Mucosa of gallbladder (tissue), 1 donor: Measurements from ENCODE around the gene SLC27A1. TPM values are rescaled to one million over a fixed set of nuclear protein-coding genes. Genes with fewer than 3 reads are reported as not detected.
A peak's percentile ranks its signal among the peaks of the same experiment; 100 is the strongest.
"Not testable (repeated sequence)": the region's sequence is repeated elsewhere in the genome, so short reads cannot be mapped to it uniquely, and the experiment has no call there.

Experiments used
- DNase-seq: peaks from one replicate; pipeline ENCODE4 v3.0.0-alpha.2; 2020; ENCODE audit warnings: low spot score
- total RNA-seq: library from RNA; stranded (reverse); gene quantifications from one replicate; pipeline ENCODE4 v1.2.1, GENCODE V29; 2021
- donor health status: DM: no; HTN: no; CAD: no.

The SLC27A1 gene
- total RNA-seq, 1 donor from 2014 or later = 37.1 TPM

- no peak for DNase-seq
These were observed 16.4 kb downstream of the SLC27A1 start for GRCh38 chr19:17486545-17487240.

DNA sequence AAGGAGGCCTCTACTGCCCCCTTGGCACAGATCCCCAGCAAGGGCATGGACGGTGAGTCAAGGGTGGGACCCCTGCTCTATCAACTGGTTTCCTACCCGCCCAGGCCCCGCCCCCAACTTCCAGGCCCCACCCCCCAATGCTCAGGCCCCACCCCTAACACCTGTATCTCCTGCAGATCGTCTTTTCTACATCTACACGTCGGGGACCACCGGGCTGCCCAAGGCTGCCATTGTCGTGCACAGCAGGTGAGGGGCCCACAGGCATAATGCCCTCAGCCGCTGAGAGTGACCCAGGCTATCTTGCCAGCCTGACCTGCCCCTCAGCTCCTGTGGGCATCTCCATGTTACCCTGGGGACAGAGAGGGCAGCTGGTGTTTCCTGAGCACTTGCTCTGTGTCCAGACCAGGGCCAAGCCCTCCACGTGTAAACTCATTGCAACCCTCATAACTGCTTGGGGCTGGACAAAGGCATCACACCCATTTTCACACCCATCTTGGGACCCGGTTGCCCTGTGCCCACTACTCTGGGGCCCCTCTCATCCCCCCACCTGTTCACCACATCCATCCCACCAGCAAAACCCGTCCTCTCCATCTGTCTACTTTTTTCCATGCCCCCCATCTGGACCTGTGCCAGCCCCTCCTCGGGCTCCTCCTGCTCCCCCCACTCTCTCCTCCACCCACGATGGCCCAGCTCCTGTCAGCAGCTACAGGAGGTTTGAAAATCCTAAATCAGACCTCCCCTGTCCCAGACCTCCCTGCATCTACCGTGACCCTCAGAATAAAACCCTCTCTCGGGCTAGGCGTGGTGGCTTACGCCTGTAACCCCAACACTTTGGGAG lies 17.2 kb downstream of the SLC27A1 start:
- no peak for DNase-seq

- DNase-seq = peak; percentile 83
These were observed 18.5 kb downstream of the SLC27A1 start for GRCh38 chr19:17488593-17489391.

- no peak for DNase-seq
These were observed 19.2 kb downstream of the SLC27A1 start for GRCh38 chr19:17489392-17490030.

DNA sequence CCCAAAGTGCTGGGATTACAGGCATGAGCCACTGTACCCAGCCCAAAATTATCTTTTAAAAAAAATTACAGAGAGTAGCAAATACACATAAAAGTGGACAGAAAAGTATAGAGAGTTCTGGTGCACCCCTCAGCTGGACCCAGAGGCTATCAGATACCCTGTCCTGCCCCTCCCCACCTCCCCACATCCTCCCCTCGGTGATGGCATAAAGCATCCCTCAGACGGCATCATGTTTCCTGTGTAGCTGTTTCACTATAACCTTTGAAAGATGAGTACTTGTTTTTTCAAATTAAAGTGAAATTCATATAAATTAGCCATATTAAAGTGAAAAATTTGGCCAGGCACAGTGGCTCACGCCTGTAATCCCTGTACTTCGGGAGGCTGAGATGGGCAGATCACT lies 20.1 kb downstream of the SLC27A1 start:
- no peak for DNase-seq

DNA sequence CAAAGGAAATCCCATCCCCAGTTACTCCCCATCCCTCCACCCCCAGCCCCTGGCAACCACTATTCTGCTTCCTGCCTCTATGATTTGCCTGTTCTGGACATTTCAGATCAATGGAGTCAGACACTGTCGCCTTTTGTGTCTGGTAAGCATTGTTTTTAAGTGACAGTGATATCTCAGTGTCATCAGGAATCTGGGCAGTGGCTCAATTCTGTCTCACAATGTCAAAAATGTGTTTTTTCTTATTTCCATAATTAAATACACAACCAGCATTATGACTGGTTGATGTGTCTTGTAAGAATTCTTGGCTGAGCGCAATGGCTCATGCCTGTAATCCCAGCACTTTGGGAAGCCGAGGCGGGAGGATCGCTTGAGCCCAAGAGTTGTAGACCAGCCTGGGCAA lies 21.0 kb downstream of the SLC27A1 start:
- DNase-seq = no peak

GRCh38 chr19:17495639-17496296 lies 25.4 kb downstream of the SLC27A1 start:
- DNase-seq = no peak

GRCh38 chr19:17496337-17496997 lies 26.1 kb downstream of the SLC27A1 start:
- DNase-seq = peak; percentile 60

DNA sequence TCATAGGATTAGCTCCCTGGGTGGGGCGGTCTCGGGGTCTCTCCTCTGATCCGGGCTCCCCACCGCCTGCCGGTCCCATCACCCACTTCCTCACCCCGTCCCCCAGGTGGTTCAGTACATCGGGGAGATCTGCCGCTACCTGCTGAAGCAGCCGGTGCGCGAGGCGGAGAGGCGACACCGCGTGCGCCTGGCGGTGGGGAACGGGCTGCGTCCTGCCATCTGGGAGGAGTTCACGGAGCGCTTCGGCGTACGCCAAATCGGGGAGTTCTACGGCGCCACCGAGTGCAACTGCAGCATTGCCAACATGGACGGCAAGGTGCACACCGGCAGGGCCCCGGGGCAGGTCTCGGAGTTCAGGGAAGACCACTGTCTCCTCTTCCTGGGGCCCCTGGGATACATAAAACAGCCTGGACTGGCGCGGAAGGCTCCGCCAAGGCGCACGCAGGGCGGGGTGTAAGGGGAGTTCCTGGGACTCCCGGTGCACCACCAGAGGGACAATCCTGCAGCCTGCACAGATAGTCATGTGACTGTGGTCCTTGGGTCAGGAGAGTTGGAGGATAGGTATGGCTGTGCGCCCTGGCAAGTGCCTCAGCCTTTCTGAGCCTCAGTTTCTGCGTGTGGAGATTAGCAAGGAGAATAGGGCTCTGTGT lies 26.9 kb downstream of the SLC27A1 start:
- no peak for DNase-seq

- DNase-seq = not testable (repeated sequence)
These were observed 28.7 kb downstream of the SLC27A1 start for GRCh38 chr19:17499025-17499424.

DNA sequence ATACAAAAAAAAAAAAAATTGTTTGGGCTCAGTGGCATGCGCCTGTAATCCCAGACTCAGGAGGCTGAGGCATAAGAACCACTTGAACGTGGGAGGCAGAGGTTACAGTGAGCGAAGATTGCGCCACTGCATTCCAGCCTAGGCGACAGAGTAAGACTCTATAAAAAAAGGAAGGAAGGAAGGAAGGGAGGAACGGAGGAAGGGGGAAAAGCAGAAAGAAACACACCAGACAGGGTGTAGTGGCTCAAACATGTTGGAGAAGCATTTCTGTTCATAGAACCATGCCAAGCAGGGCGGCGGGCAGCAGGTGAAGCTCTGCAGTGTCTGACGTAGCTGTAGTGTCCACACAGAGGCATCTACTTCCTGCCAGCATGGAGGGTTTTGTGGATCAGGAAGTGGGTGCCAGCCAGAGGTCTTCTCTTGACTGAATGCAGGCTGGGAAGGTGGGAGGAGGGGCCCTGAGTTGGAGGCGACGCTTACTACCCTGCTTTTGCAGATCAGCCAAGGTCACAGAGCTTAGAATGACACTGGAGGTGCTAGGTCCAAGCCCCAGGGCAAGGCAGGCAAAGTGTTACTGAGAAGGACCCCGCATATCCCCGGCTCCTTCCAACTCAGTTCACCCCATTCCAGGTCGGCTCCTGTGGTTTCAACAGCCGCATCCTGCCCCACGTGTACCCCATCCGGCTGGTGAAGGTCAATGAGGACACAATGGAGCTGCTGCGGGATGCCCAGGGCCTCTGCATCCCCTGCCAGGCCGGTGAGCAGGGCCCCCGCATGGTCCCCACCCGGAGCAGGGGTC lies 29.5 kb downstream of the SLC27A1 start:
- DNase-seq = no peak

DNA sequence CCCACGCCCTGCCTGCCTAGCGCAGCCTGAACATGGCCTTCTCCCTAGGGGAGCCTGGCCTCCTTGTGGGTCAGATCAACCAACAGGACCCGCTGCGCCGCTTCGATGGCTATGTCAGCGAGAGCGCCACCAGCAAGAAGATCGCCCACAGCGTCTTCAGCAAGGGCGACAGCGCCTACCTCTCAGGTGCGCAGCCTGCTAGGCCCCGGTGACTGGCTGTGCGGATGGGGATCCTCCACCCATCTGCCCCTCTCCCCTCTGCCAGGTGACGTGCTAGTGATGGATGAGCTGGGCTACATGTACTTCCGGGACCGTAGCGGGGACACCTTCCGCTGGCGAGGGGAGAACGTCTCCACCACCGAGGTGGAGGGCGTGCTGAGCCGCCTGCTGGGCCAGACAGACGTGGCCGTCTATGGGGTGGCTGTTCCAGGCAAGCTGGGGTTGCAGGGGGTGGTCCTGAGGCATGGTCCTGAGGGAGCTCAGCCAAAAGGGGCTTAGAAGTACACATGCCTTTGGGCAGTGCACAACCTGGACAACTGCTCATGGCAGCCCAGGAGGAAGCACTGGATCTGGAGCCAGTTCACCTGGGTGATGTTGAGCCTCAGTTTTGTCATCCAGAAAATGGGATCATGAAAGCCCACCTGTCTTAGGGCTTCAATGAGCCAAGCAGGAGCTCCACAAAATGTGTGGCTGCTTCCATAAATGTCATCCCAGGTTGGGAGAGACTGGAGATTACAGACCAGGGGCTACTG lies 30.3 kb downstream of the SLC27A1 start:
- DNase-seq = no peak

DNA sequence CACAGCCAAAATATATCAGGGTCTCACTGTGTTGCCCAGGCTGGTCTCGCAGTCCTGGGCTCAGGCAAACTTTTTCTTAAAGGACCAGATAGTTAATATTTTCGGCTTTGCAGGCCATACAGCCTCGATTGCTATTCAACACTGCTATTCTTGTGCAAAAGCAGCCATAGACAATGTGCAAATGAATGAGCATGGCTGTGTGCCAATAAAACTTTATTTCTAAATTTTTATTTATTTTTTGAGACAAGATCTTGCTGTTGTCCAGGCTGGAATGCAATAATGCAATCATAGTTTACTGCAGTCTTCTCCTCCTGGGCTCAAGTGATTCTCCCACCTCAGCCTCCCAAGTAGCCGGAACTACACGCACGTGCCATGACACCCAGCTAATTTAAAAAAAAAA lies 32.9 kb downstream of the SLC27A1 start:
- DNase-seq = no peak

- no peak for DNase-seq
These were observed 33.7 kb downstream of the SLC27A1 start for GRCh38 chr19:17504030-17504429.

GRCh38 chr19:17504456-17504855 lies 34.1 kb downstream of the SLC27A1 start:
- peak; percentile 58 for DNase-seq

DNA sequence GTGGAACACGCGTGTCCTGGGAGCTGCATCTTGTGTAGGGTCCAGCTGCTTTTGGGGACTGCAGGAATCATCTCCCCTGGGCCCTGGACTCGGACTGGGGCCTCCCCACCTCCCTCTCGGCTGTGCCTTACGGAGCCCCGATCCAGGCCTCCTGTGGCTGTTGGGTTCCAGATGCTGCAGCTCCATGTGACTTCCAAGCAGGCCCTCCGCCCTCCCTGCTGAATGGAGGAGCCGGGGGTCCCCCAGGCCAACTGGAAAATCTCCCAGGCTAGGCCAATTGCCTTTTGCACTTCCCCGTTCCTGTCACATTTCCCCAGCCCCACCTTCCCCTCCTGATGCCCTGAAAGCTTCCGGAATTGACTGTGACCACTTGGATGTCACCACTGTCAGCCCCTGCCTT lies 34.9 kb downstream of the SLC27A1 start:
- no peak for DNase-seq

DNA sequence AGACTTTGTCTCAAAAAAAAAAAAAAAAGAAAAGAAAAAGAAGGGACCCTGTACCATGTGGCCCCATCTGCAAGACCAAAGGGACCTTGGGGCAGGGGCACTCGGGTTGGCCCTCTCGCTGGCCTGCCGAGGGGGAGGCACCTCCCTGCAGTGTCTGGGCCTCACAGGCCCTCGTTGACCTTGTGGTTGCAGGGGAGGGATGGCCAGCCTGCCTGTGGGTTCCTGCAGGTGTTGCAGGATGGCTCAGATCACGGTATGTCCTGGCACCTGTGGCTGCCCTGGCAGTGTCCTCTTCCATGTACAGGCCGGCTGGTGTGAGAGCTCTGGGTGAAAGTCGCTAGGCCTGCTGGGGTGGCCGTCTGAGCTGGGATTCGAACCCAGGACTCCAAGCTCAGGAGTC lies 36.4 kb downstream of the SLC27A1 start:
- DNase-seq = no peak

GRCh38 chr19:17508558-17508933 lies 38.2 kb downstream of the SLC27A1 start:
- not testable (repeated sequence) for DNase-seq
